ENCODE results near the gene HNF1A. TPM values are rescaled to one million over a fixed set of nuclear protein-coding genes. Genes with fewer than 3 reads are reported as not detected.
A peak's percentile ranks its signal among the peaks of the same experiment; 100 is the strongest.

HNF1A gene
- total and polyA plus RNA-seq, 10 of the 15 experiments (the other 5 are each of a cell fraction or from before 2014, with no cell fraction given): 0.10 TPM; not detected in 9

DNA sequence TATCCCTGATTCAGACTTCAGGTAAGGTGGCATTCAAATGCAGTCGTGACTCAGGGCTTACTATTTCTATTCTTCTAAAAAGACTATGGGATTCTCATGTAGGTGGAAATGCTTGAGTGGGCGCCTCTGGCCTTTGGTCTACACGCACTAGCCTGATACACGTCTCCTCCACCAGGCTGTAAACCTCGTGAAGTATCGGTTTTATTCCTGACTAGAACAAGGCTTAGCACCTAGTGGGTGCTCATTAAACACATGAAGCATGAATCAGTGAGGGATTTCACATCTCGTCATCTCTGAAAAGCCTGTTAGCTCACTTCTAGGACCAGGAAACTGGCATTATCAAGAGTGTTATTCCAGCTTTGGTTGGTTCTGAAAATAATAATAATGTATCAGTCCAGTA, 17.7 kb upstream of the HNF1A start:
- Histone ChIP-seq H4K20me1 (ENCODE audit: control insufficient read depth, insufficient read depth) (no peaks in the 10 kb centered on the region), H3K36me3 (ENCODE audit: control insufficient read depth in 2 of 2, insufficient read depth in 2 of 2, low read length in 1 of 2) (no peaks in the 10 kb centered on the region), H3K9me3 (replicated peaks; ENCODE audit: control insufficient read depth, insufficient read depth, low read length) (no peaks in the 10 kb centered on the region), H3K4me3 (no peak overlapping the region), H3K79me2 (ENCODE audit: control insufficient read depth, insufficient read depth, low read length) (no peaks in the 10 kb centered on the region), H3K4me1 (ENCODE audit: control insufficient read depth, insufficient read depth, low read length) (peaks cover 10% of the 10 kb centered on the region), H3K4me2 (ENCODE audit: control insufficient read depth, insufficient read depth) (peak overlapping the region; percentile 44), H2AFZ (ENCODE audit: control insufficient read depth, low read depth, low read length) (no peak overlapping the region; the same call in 1 of the 2 replicates), H3K27me3 (replicated peaks in 1 of 2; ENCODE audit: control insufficient read depth in 2 of 2, insufficient read depth in 2 of 2, low read length in 1 of 2) (no peaks in the 10 kb centered on the region), H3K9ac (ENCODE audit: control insufficient read depth, insufficient read depth, low read length) (no peak overlapping the region; the same call in 1 of the 2 replicates), H3K27ac (ENCODE audit: control insufficient read depth, insufficient read depth) (no peak overlapping the region)
- FAIRE-seq: no peak
- ATAC-seq: peak; percentile 76
- SMC1A ChIA-PET (ENCODE audit: uncharacterized antibody, unreplicated experiment): interaction anchor here (1.0 to 2.2 kb wide), 11 partner anchors 10 to 377 kb away, joined by 3 to 7 read pairs (median 4); no protein-coding TSS in a partner anchor
- no peak for TF ChIP-seq CBX3 (IDR thresholded peaks at IDR 0.05; ENCODE audit: borderline replicate concordance, low read depth)
- 0 out of 2 replicates have a peak, but pooled peaks have one; percentile 5 for TF ChIP-seq RUNX3 (IDR thresholded peaks at IDR 0.05; ENCODE audit: low read length)
- POLR2A ChIA-PET: interaction anchor here (0.6 to 1.3 kb wide), 3 partner anchors 16 to 162 kb away, joined by 3 to 4 read pairs (median 3); no protein-coding TSS in a partner anchor
- in situ Hi-C loops (cut with MboI) (no loop called here), intact Hi-C loops (cut with micrococcal nuclease; ENCODE audit: unreplicated experiment) (loop anchor here (5.0 kb wide), 1 partner anchor 58 kb away; the partner anchor contains the start of gene SPPL3)
- 1% methylated on average over 6 of the region's 7 CpGs for WGBS (ENCODE audit: insufficient coverage, insufficient replicate concordance, low lambda C conversion rate, missing lambda C conversion rate)
- no TSS peak for BruUV-seq (replicated peaks)
- DNase-seq (ENCODE audit: low read depth, low spot score): no peak
- CTCF ChIA-PET: interaction anchor here (1.3 to 5.2 kb wide), 4 partner anchors 11 to 377 kb away, joined by 3 to 52 read pairs (median 7); no protein-coding TSS in a partner anchor
- RAD21 ChIA-PET (ENCODE audit: unreplicated experiment): interaction anchor here (1.0 to 2.9 kb wide), 5 partner anchors 11 to 311 kb away, joined by 4 to 14 read pairs (median 8); no protein-coding TSS in a partner anchor

DNA sequence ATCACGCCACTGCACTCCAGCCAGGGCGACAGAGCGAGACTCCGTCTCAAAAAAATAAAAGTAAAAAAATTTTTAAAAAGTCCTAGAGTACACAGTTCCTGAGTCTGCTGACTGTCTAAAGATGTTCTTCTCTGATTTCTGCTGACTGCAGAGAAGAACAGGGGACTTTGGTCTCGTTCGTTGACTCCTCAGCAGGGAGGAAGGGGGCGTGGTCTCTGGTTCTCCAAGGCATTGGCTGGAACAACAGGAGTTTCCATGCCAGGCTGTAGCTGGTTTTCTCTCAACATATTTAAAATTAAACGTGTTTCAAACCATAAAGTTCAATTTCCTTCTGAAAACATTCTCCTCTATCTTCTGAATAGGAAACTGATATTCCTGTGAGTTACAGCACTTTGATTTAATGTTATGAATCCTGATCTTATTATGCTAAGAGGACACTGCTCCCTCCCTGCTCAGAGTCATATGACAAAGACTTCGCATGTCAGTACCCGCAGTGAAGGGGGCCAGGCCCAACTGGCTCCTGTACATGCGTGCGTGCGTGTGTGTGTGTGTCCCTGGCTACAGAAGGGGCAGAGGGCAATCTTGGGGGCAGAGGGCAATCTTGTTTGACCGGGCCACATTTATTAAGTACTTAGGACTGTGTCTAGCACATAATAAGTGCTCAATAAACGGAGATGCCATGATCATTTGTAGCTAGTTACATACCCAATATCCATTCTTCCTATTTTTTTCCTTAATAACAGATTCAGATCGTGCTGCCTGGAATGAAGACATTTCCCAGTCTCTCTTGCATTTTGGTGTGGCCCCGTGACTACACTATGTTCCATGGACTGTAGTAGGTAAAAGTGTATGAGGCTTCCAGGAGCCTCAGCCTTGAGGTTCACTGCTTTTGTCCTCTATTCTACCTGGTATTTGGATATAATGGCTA, 16.5 kb upstream of the HNF1A start:
- intact Hi-C loops (cut with micrococcal nuclease; ENCODE audit: unreplicated experiment): loop anchor here (5.0 kb wide), 1 partner anchor 60 kb away; the partner anchor contains the start of gene SPPL3
- no peak for ATAC-seq
- in situ Hi-C loops (cut with MboI): no loop called here
- Histone ChIP-seq H3K27ac (ENCODE audit: control insufficient read depth, insufficient read depth) (no peak overlapping the region), H3K9me3 (replicated peaks; ENCODE audit: control insufficient read depth, insufficient read depth, low read length) (no peaks in the 10 kb centered on the region), H3K4me2 (ENCODE audit: control insufficient read depth, insufficient read depth) (no peak overlapping the region), H3K79me2 (ENCODE audit: control insufficient read depth, insufficient read depth, low read length) (no peaks in the 10 kb centered on the region), H3K4me3 (no peak overlapping the region), H3K27me3 (replicated peaks in 1 of 2; ENCODE audit: control insufficient read depth in 2 of 2, insufficient read depth in 2 of 2, low read length in 1 of 2) (no peaks in the 10 kb centered on the region), H3K36me3 (ENCODE audit: control insufficient read depth in 2 of 2, insufficient read depth in 2 of 2, low read length in 1 of 2) (no peaks in the 10 kb centered on the region), H3K4me1 (ENCODE audit: control insufficient read depth, insufficient read depth, low read length) (peaks cover 10% of the 10 kb centered on the region), H3K9ac (ENCODE audit: control insufficient read depth, insufficient read depth, low read length) (no peak overlapping the region), H4K20me1 (ENCODE audit: control insufficient read depth, insufficient read depth) (no peaks in the 10 kb centered on the region), H2AFZ (ENCODE audit: control insufficient read depth, low read depth, low read length) (no peak overlapping the region)
- FAIRE-seq: no peak
- no peak for DNase-seq (ENCODE audit: low read depth, low spot score)
- ChIA-PET SMC1A (ENCODE audit: uncharacterized antibody, unreplicated experiment) (interaction anchor here (1.1 to 2.2 kb wide), 6 partner anchors 10 to 163 kb away, joined by 3 to 14 read pairs (median 5); no protein-coding TSS in a partner anchor), POLR2A (interaction anchor here (0.8 kb wide), 1 partner anchor 59 kb away, joined by 3 read pairs; no protein-coding TSS in a partner anchor), CTCF (interaction anchor here (0.6 to 5.2 kb wide), 4 partner anchors 10 to 314 kb away, joined by 3 to 52 read pairs (median 6); no protein-coding TSS in a partner anchor), RAD21 (ENCODE audit: unreplicated experiment) (interaction anchor here (1.4 to 2.9 kb wide), 2 partner anchors 10 to 76 kb away, joined by 6 to 14 read pairs; no protein-coding TSS in a partner anchor)
- WGBS (ENCODE audit: insufficient coverage, insufficient replicate concordance, low lambda C conversion rate, missing lambda C conversion rate): 64% methylated on average over 17 of the region's 17 CpGs
- no TSS peak for BruUV-seq (replicated peaks)
- TF ChIP-seq, protein P1, sequence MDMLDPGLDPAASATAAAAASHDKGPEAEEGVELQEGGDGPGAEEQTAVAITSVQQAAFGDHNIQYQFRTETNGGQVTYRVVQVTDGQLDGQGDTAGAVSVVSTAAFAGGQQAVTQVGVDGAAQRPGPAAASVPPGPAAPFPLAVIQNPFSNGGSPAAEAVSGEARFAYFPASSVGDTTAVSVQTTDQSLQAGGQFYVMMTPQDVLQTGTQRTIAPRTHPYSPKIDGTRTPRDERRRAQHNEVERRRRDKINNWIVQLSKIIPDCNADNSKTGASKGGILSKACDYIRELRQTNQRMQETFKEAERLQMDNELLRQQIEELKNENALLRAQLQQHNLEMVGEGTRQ (IDR thresholded peaks at IDR 0.05; ENCODE audit: borderline replicate concordance, low read depth, low read length): no peak
- TF ChIP-seq EED (IDR thresholded peaks at IDR 0.05; ENCODE audit: low read depth) (no peak), NBN (IDR thresholded peaks at IDR 0.05) (no peak), ETV6 (conservative IDR thresholded peaks at IDR 0.05 in 1 of 2, IDR thresholded peaks at IDR 0.05 in 1 of 2; ENCODE audit: borderline replicate concordance in 1 of 2, low read depth in 1 of 2) (no peak), POLR2A (IDR thresholded peaks at IDR 0.05; ENCODE audit: low read depth, low read length) (no peak), ZSCAN29 (IDR thresholded peaks at IDR 0.05) (no peak)
- TF ChIP-seq, protein P2, sequence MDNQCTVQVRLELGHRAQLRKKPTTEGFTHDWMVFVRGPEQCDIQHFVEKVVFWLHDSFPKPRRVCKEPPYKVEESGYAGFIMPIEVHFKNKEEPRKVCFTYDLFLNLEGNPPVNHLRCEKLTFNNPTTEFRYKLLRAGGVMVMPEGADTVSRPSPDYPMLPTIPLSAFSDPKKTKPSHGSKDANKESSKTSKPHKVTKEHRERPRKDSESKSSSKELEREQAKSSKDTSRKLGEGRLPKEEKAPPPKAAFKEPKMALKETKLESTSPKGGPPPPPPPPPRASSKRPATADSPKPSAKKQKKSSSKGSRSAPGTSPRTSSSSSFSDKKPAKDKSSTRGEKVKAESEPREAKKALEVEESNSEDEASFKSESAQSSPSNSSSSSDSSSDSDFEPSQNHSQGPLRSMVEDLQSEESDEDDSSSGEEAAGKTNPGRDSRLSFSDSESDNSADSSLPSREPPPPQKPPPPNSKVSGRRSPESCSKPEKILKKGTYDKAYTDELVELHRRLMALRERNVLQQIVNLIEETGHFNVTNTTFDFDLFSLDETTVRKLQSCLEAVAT (IDR thresholded peaks at IDR 0.05): no peak

All from GM12878 (cell line).